Glutamatergic neuron (in vitro differentiated cells): Measurements from ENCODE around the gene WDR49. TPM values are rescaled to one million over a fixed set of nuclear protein-coding genes. Genes with fewer than 3 reads are reported as not detected.

Experiments
- DNase-seq: peaks from one replicate; pipeline ENCODE4 v3.0.0; 2022
- H3K27ac Mint-ChIP-seq: one replicate; pipeline ENCODE4 v1.8.0; 2020; ENCODE audit warnings: mild to moderate bottlenecking, mixed read lengths, inconsistent platforms; ENCODE audit not compliant: unreplicated experiment
- H3K27me3 Mint-ChIP-seq: one replicate; pipeline ENCODE4 v1.8.0; 2020; ENCODE audit warnings: mild to moderate bottlenecking, moderate library complexity, mixed read lengths, inconsistent platforms; ENCODE audit not compliant: unreplicated experiment
- H3K36me3 Mint-ChIP-seq: one replicate; pipeline ENCODE4 v1.8.0; 2020; ENCODE audit warnings: mild to moderate bottlenecking, mixed read lengths, inconsistent platforms; ENCODE audit not compliant: unreplicated experiment
- H3K4me1 Mint-ChIP-seq: one replicate; pipeline ENCODE4 v1.8.0; 2020; ENCODE audit warnings: mild to moderate bottlenecking, low read depth, mixed read lengths, inconsistent platforms; ENCODE audit not compliant: unreplicated experiment
- H3K4me3 Mint-ChIP-seq: one replicate; pipeline ENCODE4 v1.8.0; 2020; ENCODE audit warnings: mild to moderate bottlenecking, mixed read lengths, inconsistent platforms; ENCODE audit not compliant: unreplicated experiment
- H3K9me3 Mint-ChIP-seq: one replicate; pipeline ENCODE4 v1.8.0; 2020; ENCODE audit warnings: mild to moderate bottlenecking, moderate library complexity, mixed read lengths, inconsistent platforms; ENCODE audit not compliant: unreplicated experiment
- CTCF ChIP-seq: fragments of 200-600 bp; sonication (generic); IDR thresholded peaks from one replicate; pipeline ENCODE4 v1.5.0; 2021; ENCODE audit not compliant: partially characterized antibody, unreplicated experiment
- total RNA-seq: library from RNA; stranded (reverse); fragmentation: NEBNext Ultra II Directional; extraction: Animal tissue kit (Norgen Biotek cat#: 25700); gene quantifications from one replicate; pipeline ENCODE4 v1.2.1, GENCODE V29; 2021; ENCODE audit not compliant: unreplicated experiment

The WDR49 gene
- total RNA-seq, 1 donor from 2014 or later = 0.76 TPM

DNA sequence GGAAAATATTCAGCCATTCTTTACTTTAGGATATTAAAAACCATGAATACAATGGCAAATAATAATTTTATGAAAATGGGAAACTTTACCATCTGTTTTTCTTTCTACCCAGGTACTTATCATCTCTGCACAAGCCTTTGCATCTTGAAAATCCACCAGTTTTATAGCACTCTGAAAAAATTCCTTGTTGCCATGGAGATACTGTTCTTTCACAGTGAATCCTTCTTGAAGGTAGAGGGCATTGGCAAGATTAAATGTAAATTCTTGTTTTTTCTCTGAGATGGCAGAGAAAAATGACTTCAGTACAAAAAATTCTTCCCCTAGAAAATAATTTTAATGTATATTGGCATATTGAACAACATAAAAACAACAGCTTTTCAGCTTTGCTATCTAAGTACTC lies 186.8 kb downstream of the WDR49 start:
- Mint-ChIP-seq H3K27me3 (no peaks in the 10 kb centered on the region), H3K4me3 (no peak overlapping the region)

DNA sequence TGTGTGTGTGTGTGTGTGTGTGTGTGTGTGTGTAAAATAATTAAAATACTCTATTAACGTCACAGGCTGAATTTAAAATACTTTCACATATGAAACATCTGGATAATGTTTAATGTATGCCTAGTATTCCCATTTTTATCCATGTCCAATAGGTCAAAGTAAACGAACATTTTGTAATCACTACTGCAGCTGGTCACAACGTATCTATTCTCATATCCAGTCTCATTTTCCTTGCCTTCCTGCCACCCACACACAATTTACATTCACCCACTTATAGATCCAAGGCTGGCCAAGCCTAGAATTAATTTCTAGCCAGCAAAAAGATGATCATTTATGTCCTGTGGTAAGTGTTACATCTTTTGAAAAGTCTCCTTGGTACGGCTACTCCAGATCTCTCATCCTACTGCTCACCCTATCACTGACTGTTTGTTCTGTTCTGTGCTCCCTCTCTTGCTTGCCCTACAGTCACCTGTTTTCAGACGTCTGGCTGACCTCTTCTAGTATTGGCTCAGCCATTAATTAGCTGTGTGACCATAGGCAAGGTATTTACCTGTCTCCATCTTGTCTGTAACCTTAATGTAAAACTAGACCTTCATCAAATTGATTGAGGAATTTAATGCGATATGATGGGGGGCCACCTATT lies 197.5 kb downstream of the WDR49 start:
- H3K27me3 Mint-ChIP-seq = no peaks in the 10 kb centered on the region
- TF ChIP-seq CTCF = no peak
- H3K4me3 Mint-ChIP-seq = no peak overlapping the region
- DNase-seq = no peak
- H3K36me3 Mint-ChIP-seq = no peaks in the 10 kb centered on the region
- no peaks in the 10 kb centered on the region for H3K9me3 Mint-ChIP-seq
- no peaks in the 10 kb centered on the region for H3K4me1 Mint-ChIP-seq
- H3K27ac Mint-ChIP-seq = no peak overlapping the region

More for the DNA sequence above, 186.8 kb downstream of the WDR49 start:
- no peak for TF ChIP-seq CTCF
- Mint-ChIP-seq H3K9me3 (no peaks in the 10 kb centered on the region), H3K36me3 (no peaks in the 10 kb centered on the region), H3K27ac (no peak overlapping the region), H3K4me1 (no peaks in the 10 kb centered on the region)
- no peak for DNase-seq

- Mint-ChIP-seq H3K4me1 (no peaks in the 10 kb centered on the region), H3K27ac (no peak overlapping the region), H3K4me3 (no peak overlapping the region), H3K36me3 (no peaks in the 10 kb centered on the region), H3K27me3 (no peaks in the 10 kb centered on the region), H3K9me3 (no peaks in the 10 kb centered on the region)
- no peak for TF ChIP-seq CTCF
- DNase-seq = no peak
These were observed 199.9 kb downstream of the WDR49 start for GRCh38 chr3:167453815-167454214.

GRCh38 chr3:167451282-167451681 lies 202.5 kb downstream of the WDR49 start:
- no peak for TF ChIP-seq CTCF
- Mint-ChIP-seq H3K4me3 (no peak overlapping the region), H3K27ac (no peak overlapping the region), H3K36me3 (no peaks in the 10 kb centered on the region), H3K4me1 (no peaks in the 10 kb centered on the region), H3K9me3 (no peaks in the 10 kb centered on the region), H3K27me3 (no peaks in the 10 kb centered on the region)
- no peak for DNase-seq

DNA sequence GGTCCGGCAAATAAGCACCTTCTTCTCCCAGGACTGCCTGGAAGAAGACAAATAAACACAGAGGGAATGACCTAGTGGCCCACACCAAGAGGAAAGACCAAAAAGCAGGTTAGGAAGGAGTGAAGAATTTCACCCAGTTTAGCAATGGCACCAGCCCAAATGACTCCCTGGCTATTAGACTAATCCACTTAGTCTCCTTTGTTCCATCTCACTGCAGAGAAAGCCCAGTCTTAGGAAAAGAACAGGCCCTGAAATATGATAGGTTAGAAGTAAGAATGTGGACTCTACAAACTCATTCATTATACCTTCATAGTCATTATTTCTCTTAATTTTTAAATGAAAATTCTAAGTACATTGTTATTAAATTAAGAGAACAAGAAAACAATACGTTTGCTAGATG lies 203.1 kb downstream of the WDR49 start:
- no peaks in the 10 kb centered on the region for H3K27me3 Mint-ChIP-seq
- no peaks in the 10 kb centered on the region for H3K9me3 Mint-ChIP-seq
- no peak for TF ChIP-seq CTCF
- H3K27ac Mint-ChIP-seq = no peak overlapping the region
- no peaks in the 10 kb centered on the region for H3K36me3 Mint-ChIP-seq
- no peak overlapping the region for H3K4me3 Mint-ChIP-seq
- no peak for DNase-seq
- no peaks in the 10 kb centered on the region for H3K4me1 Mint-ChIP-seq
